GM12874 (cell line): ENCODE measurements around the gene RALB.

Experiments
- TF ChIP-seq, protein P1 (sequence below): IDR thresholded peaks from 2 replicates; pipeline ENCODE4 v1.5.1; 2011; ENCODE audit warnings: low read depth, mild to moderate bottlenecking, control low read depth, low read length, moderate library complexity; ENCODE audit not compliant: insufficient read depth

Gene RALB

DNA sequence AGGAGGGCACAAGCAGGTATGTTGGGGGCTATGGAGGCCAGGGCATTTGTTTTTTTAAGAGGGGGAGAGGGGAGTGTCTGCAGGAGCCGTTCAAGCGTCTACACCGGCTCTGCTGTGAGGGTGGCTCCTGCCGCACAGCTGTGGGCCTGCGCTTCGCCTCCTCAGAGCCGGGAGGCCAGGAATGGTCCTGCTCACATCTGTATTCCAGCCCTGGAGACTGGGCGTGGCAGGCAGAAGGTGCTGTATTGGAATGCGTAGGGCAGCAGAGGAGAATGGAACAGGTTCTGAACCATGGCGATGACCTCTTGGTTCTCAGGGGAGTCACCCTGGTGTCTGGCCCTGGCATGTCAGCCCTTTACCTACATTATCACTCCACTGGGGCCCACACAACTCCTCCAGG is 66.5 kb downstream of the RALB start:
- TF ChIP-seq, protein P1, sequence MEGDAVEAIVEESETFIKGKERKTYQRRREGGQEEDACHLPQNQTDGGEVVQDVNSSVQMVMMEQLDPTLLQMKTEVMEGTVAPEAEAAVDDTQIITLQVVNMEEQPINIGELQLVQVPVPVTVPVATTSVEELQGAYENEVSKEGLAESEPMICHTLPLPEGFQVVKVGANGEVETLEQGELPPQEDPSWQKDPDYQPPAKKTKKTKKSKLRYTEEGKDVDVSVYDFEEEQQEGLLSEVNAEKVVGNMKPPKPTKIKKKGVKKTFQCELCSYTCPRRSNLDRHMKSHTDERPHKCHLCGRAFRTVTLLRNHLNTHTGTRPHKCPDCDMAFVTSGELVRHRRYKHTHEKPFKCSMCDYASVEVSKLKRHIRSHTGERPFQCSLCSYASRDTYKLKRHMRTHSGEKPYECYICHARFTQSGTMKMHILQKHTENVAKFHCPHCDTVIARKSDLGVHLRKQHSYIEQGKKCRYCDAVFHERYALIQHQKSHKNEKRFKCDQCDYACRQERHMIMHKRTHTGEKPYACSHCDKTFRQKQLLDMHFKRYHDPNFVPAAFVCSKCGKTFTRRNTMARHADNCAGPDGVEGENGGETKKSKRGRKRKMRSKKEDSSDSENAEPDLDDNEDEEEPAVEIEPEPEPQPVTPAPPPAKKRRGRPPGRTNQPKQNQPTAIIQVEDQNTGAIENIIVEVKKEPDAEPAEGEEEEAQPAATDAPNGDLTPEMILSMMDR: no peak

DNA sequence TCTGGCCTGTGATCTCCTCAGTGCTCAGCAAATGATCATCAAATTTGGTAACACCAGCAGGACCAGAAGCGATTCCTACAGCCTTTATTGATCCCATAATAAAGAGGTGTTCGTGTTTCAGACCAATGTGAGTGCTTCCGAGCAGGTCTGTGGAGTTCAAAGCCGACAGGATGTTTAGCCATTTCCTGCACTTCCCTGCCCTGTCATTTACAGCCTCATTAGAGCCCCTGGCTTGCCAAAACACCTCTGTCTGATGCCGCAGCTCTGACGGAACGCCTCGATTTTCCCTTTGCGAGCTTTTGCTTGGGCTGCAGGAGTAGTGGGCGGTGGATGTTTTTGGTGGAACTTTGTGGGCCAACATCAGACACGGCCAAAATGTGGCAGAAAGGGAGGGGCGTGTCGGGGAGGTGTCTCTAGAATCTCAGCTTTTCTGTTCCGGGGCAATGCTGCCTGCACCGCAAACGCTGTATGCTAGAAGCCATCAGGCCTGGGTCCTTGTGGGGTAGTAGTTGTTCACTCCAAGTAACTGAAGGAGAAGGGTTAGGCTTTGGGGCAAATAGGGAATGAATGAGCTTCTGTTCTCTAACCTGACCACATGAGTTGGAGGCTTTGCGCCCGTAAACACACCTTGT is 67.2 kb downstream of the RALB start:
- TF ChIP-seq, protein P1: no peak

DNA sequence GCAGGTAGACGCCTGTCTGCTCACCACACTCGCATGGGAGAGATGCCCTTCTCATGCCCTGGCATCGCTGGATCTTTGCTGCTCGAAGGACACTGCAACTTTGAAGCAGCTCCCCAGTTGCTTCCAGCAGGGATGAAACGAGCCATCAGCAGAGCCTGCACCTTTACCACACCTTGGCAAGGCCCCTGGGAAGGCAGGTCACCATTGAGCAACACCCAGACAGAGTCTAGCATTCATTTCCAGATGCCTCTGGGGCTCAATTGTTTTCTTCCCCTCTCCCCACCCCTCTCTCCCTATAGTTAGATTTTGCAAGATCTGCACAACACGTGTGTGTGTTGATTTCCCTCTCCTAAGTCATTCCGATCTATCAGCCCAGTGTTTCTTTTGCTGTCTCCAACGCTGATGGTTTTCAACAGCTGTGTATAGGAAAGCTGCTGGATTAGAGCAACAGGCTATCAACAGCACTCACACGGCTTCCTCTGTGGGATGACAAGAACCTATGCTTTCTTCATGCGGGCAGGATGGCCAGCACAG is 67.7 kb downstream of the RALB start:
- TF ChIP-seq, protein P1: no peak

DNA sequence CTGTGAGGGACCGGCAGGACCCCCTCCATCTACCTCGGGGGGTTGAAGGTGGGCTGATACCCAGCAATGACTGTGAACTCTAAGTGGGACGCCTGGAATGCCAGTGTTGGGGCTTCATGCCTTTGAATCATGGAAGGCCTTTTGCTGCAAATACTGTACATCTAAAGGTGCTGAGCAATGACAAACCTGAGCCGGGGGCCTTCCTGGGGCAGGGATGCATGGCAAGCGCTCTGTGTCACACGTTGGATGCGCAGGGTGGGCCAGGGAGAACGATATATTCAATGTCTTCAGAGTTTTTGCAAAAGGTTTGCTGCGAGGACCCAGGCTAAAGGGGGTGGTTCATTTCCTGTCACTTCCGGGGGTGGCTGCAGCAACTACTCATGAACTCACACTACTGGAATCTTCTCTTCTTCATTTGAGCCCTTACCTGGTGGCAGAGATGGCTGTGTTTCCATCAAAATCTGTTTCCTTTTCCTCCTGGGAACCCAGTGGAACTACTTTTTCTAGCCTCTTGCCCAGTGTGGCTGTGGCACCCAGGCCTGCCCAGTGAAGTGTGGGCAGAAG is 69.2 kb downstream of the RALB start:
- TF ChIP-seq, protein P1: no peak

DNA sequence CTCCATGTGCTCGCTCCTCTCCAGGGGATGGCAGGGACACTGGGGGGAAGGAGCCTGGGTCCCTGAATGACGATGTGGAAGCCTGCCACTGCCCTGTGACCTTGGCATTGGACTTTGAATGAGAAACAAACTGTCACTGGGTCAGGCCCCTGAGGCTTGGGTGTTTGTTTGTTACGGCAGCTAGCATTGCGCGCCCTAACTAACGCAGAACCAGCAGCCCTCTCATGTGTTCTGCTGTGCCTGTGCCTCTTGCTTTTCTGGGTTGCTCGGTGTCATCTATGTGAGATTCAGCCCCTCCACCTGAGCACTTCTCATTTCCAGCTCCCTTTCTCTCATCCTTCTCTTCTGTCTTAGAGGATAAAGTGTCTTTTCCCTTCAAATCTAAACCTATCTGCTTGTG is 69.7 kb downstream of the RALB start:
- TF ChIP-seq, protein P1: no peak

DNA sequence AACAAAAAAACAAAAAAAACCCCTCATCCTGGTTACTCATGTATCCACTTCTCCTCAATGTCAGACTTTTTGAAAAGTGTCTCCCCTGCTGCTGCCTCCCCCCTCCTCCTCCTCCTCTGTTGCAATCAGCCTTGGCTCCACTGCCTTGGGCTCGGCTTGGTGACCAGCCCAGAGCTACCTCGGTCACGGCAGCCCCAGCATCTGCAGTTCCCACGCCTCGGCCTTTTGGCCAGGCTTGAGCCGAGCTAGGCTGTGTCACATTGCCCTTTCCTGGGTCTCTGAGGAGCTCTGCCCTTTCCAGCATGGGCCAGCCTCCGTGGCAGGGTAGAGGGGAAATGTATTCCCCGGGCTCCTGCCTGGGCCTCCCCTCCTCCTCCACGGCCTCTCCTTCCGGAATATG is 70.6 kb downstream of the RALB start:
- TF ChIP-seq, protein P1: no peak

DNA sequence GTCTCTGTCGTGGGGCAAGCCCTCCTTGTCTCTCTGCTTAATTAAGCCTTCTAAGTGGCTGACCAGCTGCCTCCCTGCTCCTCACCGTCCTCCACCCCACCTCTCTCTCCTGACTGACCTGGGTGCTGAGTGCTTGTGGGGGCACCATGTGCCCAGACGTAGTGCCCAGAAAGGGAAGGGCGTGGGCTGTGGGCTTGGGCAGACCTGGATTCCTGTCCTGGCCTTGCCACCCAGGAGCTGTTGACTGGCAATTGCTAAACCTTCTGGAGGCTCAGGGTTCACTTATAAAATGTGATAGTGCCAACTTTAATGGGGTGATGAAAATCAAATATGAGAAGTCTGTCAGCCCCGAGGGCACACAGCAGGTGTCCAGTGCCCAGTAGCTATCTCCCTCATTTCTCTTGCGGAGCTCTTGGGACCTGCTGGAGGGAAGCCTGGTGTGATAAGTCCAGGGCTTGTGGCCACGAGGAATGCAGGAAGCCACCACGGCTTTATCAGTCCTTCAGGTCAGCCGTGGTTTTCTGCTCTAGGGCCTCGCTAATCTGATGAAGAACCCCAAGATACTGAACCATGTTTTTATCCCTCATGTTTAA is 71.3 kb downstream of the RALB start:
- TF ChIP-seq, protein P1: no peak
